NCI-H146 (cell line): ENCODE measurements around the gene BMAL1.

Experiments used
- DNase-seq: peaks from one replicate; lab custom pipeline; 2025; lab: John Stamatoyannopoulos, UW

BMAL1 gene

GRCh38 chr11:13291361-13291760 is 13.8 kb downstream of the BMAL1 start:
- DNase-seq = no peak

- DNase-seq = no peak
Measured at GRCh38 chr11:13291800-13292199, 14.2 kb downstream of the BMAL1 start.

- no peak for DNase-seq
Measured at GRCh38 chr11:13292970-13293369, 15.4 kb downstream of the BMAL1 start.

GRCh38 chr11:13294178-13294577 is 16.6 kb downstream of the BMAL1 start:
- no peak for DNase-seq

GRCh38 chr11:13294771-13295579 is 17.4 kb downstream of the BMAL1 start:
- peak; percentile 56 for DNase-seq

GRCh38 chr11:13297308-13297916 is 19.8 kb downstream of the BMAL1 start:
- no peak for DNase-seq

- no peak for DNase-seq
Measured at GRCh38 chr11:13297917-13298356, 20.3 kb downstream of the BMAL1 start.

GRCh38 chr11:13298765-13299164 is 21.2 kb downstream of the BMAL1 start:
- DNase-seq = no peak

- no peak for DNase-seq
Measured at GRCh38 chr11:13301522-13301921, 23.9 kb downstream of the BMAL1 start.

GRCh38 chr11:13302420-13302958 is 24.9 kb downstream of the BMAL1 start:
- no peak for DNase-seq

GRCh38 chr11:13303668-13304649 is 26.4 kb downstream of the BMAL1 start:
- no peak for DNase-seq

- DNase-seq = no peak
Measured at GRCh38 chr11:13304655-13305335, 27.2 kb downstream of the BMAL1 start.

- no peak for DNase-seq
Measured at GRCh38 chr11:13308704-13309103, 31.1 kb downstream of the BMAL1 start.

- DNase-seq = no peak
Measured at GRCh38 chr11:13309156-13309555, 31.6 kb downstream of the BMAL1 start.

- no peak for DNase-seq
Measured at GRCh38 chr11:13310443-13310842, 32.9 kb downstream of the BMAL1 start.

GRCh38 chr11:13311570-13311969 is 34.0 kb downstream of the BMAL1 start:
- no peak for DNase-seq

GRCh38 chr11:13313005-13313819 is 35.6 kb downstream of the BMAL1 start:
- DNase-seq = no peak

- no peak for DNase-seq
Measured at GRCh38 chr11:13314676-13315394, 37.2 kb downstream of the BMAL1 start.

- no peak for DNase-seq
Measured at GRCh38 chr11:13315517-13316432, 38.2 kb downstream of the BMAL1 start.
